HG02885 (cell line): ENCODE data around the gene EIF5A.

Experiments used
- ATAC-seq: cut with Tn5 transposase; IDR thresholded peaks from one replicate; pipeline ENCODE4 v1.9.1; 2021; ENCODE audit warnings: mild to moderate bottlenecking; ENCODE audit not compliant: unreplicated experiment, poor library complexity

EIF5A gene

GRCh38 chr17:7306911-7307685 is at the start of gene EIF5A:
EIF5A (plus strand) TSS chr17:7307628; CDS start chr17:7309636, 2,008 bp downstream.
- ATAC-seq = peak; percentile 75

- ATAC-seq = no peak
Observed at GRCh38 chr17:7258731-7259554, 48.5 kb upstream of the EIF5A start.

GRCh38 chr17:7259555-7259889 is 47.9 kb upstream of the EIF5A start:
- ATAC-seq = no peak

- no peak for ATAC-seq
Observed at GRCh38 chr17:7260151-7260550, 47.3 kb upstream of the EIF5A start.

GRCh38 chr17:7260651-7261378 is 46.6 kb upstream of the EIF5A start:
- ATAC-seq = no peak

GRCh38 chr17:7261379-7262191 is 45.8 kb upstream of the EIF5A start:
- ATAC-seq = no peak

- ATAC-seq = no peak
Observed at GRCh38 chr17:7262192-7262934, 45.1 kb upstream of the EIF5A start, which contains the start of gene CLDN7. CLDN7 (minus strand) TSS chr17:7262478; CDS start chr17:7262043, 435 bp downstream.

- no peak for ATAC-seq
Observed at GRCh38 chr17:7262935-7263800, 44.3 kb upstream of the EIF5A start.

- ATAC-seq = no peak
Observed at GRCh38 chr17:7263801-7264078, 43.7 kb upstream of the EIF5A start.

- no peak for ATAC-seq
Observed at GRCh38 chr17:7266784-7267183, 40.6 kb upstream of the EIF5A start.

- no peak for ATAC-seq
Observed at GRCh38 chr17:7279448-7279847, 28.0 kb upstream of the EIF5A start.

GRCh38 chr17:7280519-7281073 is 26.8 kb upstream of the EIF5A start:
- peak; percentile 67 for ATAC-seq

- peak; percentile 72 for ATAC-seq
Observed at GRCh38 chr17:7281074-7281952, 26.1 kb upstream of the EIF5A start, which contains the start of gene SLC2A4. SLC2A4 (plus strand) TSS chr17:7281718; CDS start chr17:7281935, 217 bp downstream.

GRCh38 chr17:7281953-7282751 is 25.3 kb upstream of the EIF5A start:
- no peak for ATAC-seq

- no peak for ATAC-seq
Observed at GRCh38 chr17:7282752-7283321, 24.6 kb upstream of the EIF5A start.
